ENCODE measurements around the gene AK2.
"Not testable (repeated sequence)": the region's sequence is repeated elsewhere in the genome, so short reads cannot be mapped to it uniquely, and the experiment has no call there.

AK2 gene

DNA sequence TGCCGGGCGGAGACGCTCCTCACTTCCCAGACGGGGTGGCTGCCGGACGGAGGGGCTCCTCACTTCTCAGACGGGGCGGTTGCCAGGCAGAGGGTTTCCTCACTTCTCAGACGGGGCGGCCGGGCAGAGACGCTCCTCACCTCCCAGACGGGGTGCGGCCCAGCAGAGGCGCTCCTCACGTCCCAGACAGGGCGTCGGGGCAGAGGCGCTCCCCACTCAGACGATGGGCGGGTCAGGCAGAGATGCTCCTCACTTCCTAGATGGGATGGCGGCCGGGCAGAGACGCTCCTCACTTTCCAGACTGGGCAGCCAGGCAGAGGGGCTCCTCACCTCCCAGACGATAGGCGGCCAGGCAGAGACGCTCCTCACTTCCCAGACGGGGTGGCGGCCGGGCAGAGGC lies 61.6 kb downstream of the AK2 start:
- Mint-ChIP-seq H3K4me3 (peak overlapping the region in 1 of 2 donors; percentile 41), H3K27me3 (peaks cover 20% of the 10 kb centered on the region in 2 donors), H3K4me1 (peaks cover 16 to 25% of the 10 kb centered on the region in 2 donors)
- H3K27ac Mint-ChIP-seq; H3K9me3 Mint-ChIP-seq; ATAC-seq (replicated peaks); DNase-seq; H3K36me3 Mint-ChIP-seq: not testable (repeated sequence)

DNA sequence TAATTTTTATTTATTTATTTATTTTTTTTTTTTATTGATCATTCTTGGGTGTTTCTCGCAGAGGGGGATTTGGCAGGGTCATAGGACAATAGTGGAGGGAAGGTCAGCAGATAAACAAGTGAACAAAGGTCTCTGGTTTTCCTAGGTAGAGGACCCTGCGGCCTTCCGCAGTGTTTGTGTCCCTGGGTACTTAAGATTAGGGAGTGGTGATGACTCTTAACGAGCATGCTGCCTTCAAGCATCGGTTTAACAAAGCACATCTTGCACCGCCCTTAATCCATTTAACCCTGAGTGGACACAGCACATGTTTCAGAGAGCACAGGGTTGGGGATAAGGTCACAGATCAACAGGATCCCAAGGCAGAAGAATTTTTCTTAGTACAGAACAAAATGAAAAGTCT lies 63.2 kb downstream of the AK2 start:
- not testable (repeated sequence) for ATAC-seq (replicated peaks)
- H3K4me3 Mint-ChIP-seq, result peak overlapping the region in 1 of 2 donors; percentile 82

DNA sequence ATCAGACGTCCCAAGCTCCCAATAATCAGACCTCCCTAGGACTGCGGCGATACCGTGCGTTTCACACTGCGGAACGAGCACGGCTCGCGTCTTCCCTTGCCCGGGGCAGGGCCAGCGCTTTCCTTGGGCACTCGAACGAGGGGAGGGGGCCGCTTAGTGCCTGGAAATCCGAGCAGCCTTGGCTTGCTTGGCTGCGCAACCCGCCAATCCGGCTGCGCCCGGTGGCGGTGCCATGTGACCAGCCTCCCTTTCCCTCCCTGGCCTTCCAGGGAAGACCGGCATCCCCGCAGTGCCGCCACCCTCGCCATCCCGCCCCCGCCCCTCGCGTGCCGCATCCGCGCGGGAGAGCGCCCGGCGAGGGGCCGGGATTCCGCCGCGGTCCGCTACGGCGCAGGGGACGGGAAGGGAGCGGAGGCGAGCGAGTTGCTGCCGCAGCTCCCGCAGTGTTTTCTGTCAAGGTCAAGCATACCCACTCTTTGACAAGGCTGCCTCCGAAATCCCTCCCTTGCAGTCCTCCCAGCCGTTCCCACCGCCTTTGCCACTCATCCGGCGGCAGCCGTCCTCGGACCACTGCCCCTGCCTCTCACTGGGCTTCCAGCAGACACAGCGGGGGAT lies 63.8 kb downstream of the AK2 start:
- DNase-seq (no peak), ATAC-seq (replicated peaks) (peak; percentile 34 to 53)
- Mint-ChIP-seq H3K4me1 (peaks cover 20 to 35% of the 10 kb centered on the region in 2 donors), H3K9me3 (no peaks in the 10 kb centered on the region), H3K36me3 (peaks cover 3% of the 10 kb centered on the region in 2 donors), H3K4me3 (peak overlapping the region; percentile 82 to 86), H3K27ac (peak overlapping the region; percentile 59), H3K27me3 (peaks cover 20 to 25% of the 10 kb centered on the region in 2 donors)

More for the DNA sequence above, 63.2 kb downstream of the AK2 start:
- H3K4me1 Mint-ChIP-seq, result peaks cover 16 to 32% of the 10 kb centered on the region in 2 donors
- H3K27me3 Mint-ChIP-seq, result peaks cover 20 to 25% of the 10 kb centered on the region in 2 donors
- not testable (repeated sequence) for H3K27ac Mint-ChIP-seq, H3K9me3 Mint-ChIP-seq, H3K36me3 Mint-ChIP-seq, DNase-seq

DNA sequence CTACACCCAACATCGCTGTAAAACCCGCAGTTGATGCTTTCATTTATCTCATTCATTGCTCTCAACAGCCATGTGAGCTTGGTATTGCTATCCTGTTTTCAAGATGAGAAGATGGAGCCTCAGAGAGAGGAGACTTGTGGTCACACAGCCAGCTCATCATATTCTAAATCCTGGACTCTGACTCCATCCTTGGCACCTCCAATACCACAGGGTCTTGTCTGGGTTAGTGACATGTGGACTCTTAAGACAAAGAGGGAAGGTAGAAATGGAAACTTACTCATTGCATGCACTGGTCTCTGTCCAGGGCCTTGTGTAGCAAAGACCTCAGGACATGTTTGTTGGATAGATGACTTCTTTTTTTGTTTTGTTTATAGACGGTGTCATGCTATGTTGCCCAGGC lies 65.1 kb downstream of the AK2 start:
- no peak overlapping the region for H3K27ac Mint-ChIP-seq
- ATAC-seq (replicated peaks) (peak in 1 of 2 donors; percentile 12), DNase-seq (no peak)
- H3K36me3 Mint-ChIP-seq, result peaks cover 3% of the 10 kb centered on the region in 2 donors
- H3K27me3 Mint-ChIP-seq, result peaks cover 20 to 25% of the 10 kb centered on the region in 2 donors
- no peaks in the 10 kb centered on the region for H3K9me3 Mint-ChIP-seq
- peaks cover 18 to 24% of the 10 kb centered on the region in 2 donors for H3K4me1 Mint-ChIP-seq
- no peak overlapping the region for H3K4me3 Mint-ChIP-seq

DNA sequence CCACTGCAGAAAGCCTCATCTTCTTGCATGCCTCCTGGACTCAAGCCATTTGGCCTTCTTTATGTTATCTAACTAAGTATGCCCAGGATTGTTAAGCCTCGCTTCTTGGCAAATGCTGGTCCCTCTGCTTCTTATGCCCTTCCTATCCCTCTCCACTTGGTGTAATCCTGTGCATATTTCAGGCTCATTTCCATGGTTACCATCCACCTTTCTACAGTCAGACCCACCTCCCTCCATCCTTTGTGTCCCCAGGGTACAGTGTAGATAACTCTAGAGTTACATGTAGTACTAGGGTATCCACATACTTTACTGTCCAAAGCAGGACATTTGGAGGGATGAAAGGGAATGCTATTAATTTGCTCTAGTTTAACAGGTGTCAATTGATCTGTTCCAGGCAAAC lies 65.5 kb downstream of the AK2 start:
- no peak overlapping the region for H3K4me3 Mint-ChIP-seq
- H3K4me1 Mint-ChIP-seq, result peaks cover 18 to 24% of the 10 kb centered on the region in 2 donors
- H3K36me3 Mint-ChIP-seq, result peaks cover 3% of the 10 kb centered on the region in 2 donors
- H3K9me3 Mint-ChIP-seq, result no peaks in the 10 kb centered on the region
- ATAC-seq (replicated peaks), result no peak
- peaks cover 20 to 25% of the 10 kb centered on the region in 2 donors for H3K27me3 Mint-ChIP-seq
- no peak for DNase-seq
- H3K27ac Mint-ChIP-seq, result no peak overlapping the region

DNA sequence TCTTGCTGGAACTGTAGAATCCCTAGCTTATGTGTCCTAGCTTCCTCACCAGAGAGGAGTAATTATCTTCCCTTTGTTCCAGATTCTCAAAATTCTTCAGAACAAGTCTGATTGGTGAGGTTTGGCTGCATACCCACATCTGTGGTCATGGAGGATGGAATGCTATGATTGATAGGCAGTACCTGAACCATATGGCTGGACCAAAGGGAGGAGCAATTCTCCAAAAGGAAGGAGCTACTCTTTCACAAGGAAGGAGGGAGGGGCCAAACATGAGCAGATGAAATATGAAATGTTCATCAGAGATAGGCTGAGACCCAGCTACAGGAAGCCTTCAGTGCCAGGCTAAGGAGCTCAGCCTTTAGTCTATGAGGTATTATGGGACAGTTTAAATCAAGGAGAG lies 67.1 kb downstream of the AK2 start:
- H3K4me1 Mint-ChIP-seq, result peaks cover 18 to 24% of the 10 kb centered on the region in 2 donors
- no peak for ATAC-seq (replicated peaks)
- no peaks in the 10 kb centered on the region for H3K9me3 Mint-ChIP-seq
- H3K36me3 Mint-ChIP-seq, result no peaks in the 10 kb centered on the region
- no peak for DNase-seq
- H3K27me3 Mint-ChIP-seq, result peaks cover 20 to 25% of the 10 kb centered on the region in 2 donors
- no peak overlapping the region for H3K27ac Mint-ChIP-seq
- H3K4me3 Mint-ChIP-seq, result no peak overlapping the region

DNA sequence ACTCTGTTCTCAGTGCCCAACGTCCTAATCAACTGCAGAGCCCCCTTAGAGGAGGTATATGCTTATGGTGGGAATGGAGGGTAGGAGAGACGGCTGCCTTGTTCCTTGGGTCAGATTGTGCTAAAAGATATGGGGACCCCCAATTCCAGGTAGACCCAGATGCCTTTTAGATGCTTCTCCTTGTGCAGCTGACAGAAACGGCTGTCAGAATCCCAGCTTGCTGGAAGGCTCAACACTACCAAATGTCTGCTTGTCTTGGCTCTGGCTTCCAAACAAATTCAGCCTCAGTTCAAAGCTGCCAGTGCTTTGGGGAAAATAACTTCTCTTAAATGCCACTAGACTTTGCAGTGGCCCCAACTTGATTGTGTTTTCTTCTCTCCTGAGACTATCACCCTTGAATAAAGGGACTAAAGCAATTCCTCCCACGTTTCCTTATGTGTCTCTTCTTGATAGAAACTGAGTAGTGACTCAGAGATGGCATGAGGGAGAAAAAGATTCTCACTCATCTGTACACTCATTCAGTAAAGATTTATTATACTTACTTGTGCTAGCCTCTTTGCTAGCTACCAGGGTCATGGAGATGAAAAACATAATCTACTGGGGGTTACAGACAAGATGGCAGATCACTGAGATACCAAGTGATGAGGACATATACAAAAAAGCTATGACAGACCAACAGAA lies 68.7 kb downstream of the AK2 start:
- Mint-ChIP-seq H3K9me3 (no peaks in the 10 kb centered on the region), H3K4me3 (no peak overlapping the region), H3K4me1 (peaks cover 19 to 33% of the 10 kb centered on the region in 2 donors), H3K36me3 (peaks cover 0 to 2% of the 10 kb centered on the region in 2 donors), H3K27ac (no peak overlapping the region), H3K27me3 (peaks cover 20 to 25% of the 10 kb centered on the region in 2 donors)
- ATAC-seq (replicated peaks) (no peak), DNase-seq (no peak)

DNA sequence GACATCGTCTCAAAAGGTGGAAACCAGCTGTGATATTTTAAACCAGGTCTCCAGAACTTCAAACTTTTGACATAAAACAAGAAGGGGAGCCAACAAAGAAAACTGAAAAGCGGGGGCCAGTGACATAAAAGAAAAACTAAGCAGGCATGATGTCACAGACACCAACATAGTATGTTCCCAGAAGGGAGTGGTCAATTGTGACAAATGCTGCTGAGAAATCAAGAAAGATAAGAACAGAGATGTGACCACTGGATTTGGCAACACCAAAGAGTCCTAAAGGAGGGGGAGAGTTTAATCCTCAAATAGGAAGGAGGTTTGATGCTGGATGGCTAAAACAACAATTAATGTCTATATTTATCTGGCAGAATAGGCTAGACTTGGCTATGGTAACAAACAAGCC lies 69.8 kb downstream of the AK2 start:
- H3K4me3 Mint-ChIP-seq, result no peak overlapping the region

DNA sequence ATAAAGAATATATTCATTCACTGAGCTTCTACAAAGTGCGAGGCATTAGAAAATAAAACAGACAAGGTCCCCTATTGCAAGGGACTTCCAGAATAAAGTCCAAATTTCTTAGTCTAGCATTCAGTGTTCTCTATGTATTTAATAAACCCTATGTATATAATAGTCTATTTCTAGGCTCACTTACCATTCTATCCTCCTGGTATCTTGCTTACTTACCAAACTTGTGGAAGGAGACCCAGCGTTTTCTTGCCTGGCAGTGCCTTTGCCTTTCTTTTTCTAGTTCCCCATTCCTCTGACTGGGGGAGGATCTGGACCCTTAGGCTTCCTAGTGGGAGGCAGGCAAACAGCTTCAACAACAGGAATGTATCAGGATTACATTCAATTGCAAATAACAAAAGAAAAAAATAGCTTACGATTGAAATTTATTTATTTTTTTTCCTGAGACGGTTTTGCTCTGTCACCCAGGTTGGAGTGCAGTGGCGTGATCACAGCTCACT lies 71.4 kb downstream of the AK2 start:
- peaks cover 29 to 48% of the 10 kb centered on the region in 2 donors for H3K4me1 Mint-ChIP-seq
- H3K4me3 Mint-ChIP-seq, result peak overlapping the region; percentile 83
- peak overlapping the region; percentile 93 for H3K27ac Mint-ChIP-seq
- H3K9me3 Mint-ChIP-seq, result no peaks in the 10 kb centered on the region
- DNase-seq, result no peak
- no peak for ATAC-seq (replicated peaks)
- H3K27me3 Mint-ChIP-seq, result peaks cover 0 to 5% of the 10 kb centered on the region in 2 donors
- H3K36me3 Mint-ChIP-seq, result peaks cover 0 to 2% of the 10 kb centered on the region in 2 donors

More for the DNA sequence above, 69.8 kb downstream of the AK2 start:
- H3K27me3 Mint-ChIP-seq, result peaks cover 13 to 18% of the 10 kb centered on the region in 2 donors
- peaks cover 0 to 2% of the 10 kb centered on the region in 2 donors for H3K36me3 Mint-ChIP-seq
- H3K9me3 Mint-ChIP-seq, result no peaks in the 10 kb centered on the region
- ATAC-seq (replicated peaks), result no peak
- no peak overlapping the region for H3K27ac Mint-ChIP-seq
- DNase-seq, result no peak
- H3K4me1 Mint-ChIP-seq, result peaks cover 21 to 34% of the 10 kb centered on the region in 2 donors

DNA sequence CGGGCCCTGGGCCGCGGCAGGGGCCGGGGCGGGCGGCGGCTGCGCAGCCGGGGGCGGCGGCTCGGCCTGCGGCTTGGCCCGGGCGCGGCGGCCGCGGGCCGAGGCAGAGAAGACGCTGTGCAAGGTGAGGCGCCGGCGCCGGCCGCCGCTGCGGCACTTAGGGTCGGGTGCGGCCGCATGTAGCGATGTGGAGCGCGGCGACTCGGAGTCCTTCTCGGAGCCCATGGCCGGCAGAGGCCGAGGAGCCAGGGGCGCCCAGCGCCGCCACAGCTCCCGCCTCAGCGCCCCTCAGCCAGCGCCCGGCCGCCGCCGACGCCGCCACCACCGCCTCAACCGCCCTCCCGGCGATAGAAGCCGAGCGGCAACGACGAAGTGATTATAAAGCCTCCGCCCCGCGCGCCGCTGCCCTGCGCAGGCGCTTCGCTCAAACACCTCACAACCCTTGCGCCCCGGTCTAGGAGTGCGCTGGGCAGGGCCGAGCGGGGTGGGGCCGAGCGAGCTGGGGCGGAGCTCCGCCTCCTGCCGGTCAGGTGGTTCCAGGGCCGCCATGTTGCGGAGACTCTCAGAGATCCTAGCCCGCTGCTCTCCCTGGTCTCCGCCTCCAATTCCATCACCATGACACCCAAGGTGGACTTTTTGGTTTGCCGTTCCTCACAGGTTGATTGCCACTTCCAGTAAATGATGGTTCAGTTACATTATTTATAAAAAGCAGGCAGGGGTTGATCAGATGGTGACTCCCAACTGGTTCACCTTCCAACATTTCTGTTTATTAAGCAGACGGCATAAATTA lies 72.0 kb downstream of the AK2 start, which contains the start of gene RNF19B:
Gene RNF19B, minus strand, starts transcription at position 349 of the 790 bp plus-strand sequence. Its CDS starts 124 bp downstream, at position 225.
- peak; percentile 93 for ATAC-seq (replicated peaks)
- peak within 1 kb of the TSS; percentile 93 for H3K27ac Mint-ChIP-seq
- H3K9me3 Mint-ChIP-seq, result no peaks in the 10 kb centered on the region
- DNase-seq, result peak; percentile 94
- peaks cover 0 to 4% of the 10 kb centered on the region in 2 donors for H3K27me3 Mint-ChIP-seq
- H3K36me3 Mint-ChIP-seq, result peaks cover 0 to 2% of the 10 kb centered on the region in 2 donors
- H3K4me3 Mint-ChIP-seq, result peak within 1 kb of the TSS; percentile 91 to 94
- H3K4me1 Mint-ChIP-seq, result peaks cover 32 to 48% of the 10 kb centered on the region in 2 donors

DNA sequence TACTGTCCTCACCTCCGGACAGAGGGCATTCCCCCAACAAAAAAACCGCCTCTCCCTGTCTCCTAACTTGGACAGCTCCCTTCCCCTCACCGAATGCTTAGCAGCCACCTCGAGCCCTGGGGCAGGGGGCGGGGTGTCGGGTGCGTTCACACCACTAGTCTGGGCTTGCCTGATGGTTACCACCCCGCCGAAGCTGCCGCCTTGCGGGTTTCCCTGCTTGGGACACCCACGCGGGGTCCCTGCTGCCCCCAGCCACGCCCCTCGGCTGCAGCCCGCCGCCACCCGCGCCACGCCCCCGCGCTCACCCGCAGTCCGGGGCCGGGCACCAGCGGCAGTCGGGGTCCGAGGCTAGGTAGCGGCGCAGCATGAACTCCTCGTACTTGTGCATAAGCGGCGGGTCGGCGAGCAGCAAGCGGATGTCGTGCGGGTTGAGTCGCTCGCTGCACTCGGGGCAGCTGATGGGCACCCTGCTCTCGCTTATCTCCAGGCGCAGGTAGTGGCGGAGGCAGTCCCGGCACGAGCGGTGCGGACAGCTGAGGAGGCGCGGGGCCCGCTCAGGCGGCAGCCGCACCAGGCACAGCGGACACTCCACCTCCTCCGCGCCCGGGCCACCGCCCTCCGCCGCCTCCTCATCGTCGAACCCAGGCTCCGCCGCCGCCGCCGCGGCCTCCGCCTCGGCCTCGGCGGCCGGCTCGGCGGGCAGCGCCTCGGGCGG lies 72.8 kb downstream of the AK2 start:
- peak overlapping the region; percentile 87 for H3K27ac Mint-ChIP-seq
- DNase-seq (peak; percentile 49), ATAC-seq (replicated peaks) (peak; percentile 35 to 44)
- no peaks in the 10 kb centered on the region for H3K9me3 Mint-ChIP-seq
- H3K4me1 Mint-ChIP-seq, result peaks cover 31 to 48% of the 10 kb centered on the region in 2 donors
- peaks cover under 1 to 2% of the 10 kb centered on the region in 2 donors for H3K36me3 Mint-ChIP-seq
- H3K27me3 Mint-ChIP-seq, result no peaks in the 10 kb centered on the region
- peak overlapping the region; percentile 91 to 94 for H3K4me3 Mint-ChIP-seq

DNA sequence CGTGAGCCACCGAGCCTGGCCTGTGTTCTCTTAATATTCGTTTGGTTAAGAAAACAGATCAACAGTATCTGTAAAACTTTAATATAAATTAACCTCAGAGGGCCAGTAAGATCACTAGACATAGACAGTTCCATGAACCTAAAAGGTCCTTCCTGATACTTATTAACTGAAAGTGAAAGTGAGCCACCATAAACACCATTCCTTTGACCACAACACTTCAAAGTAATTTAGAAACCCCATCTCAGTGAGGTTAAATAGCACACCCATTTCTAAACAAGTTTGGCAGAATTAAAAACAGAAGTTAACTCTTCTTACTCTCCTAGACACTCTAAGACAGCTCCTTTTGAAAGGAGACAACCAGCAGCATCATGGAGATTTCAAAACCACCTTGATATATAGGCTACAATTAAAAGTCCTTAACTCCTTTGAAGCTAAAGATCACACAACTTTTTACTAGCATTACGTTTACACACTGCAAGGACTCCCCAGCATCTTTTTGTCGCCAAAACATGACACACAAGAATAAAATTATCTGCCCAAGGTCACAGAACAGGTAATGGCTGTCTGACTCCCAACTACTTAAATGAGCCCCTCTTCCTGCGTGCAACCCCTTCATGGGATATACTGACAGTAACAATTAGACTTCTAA lies 74.3 kb downstream of the AK2 start:
- H3K4me3 Mint-ChIP-seq, result peak overlapping the region; percentile 91 to 94
- peaks cover 33 to 56% of the 10 kb centered on the region in 2 donors for H3K4me1 Mint-ChIP-seq
- H3K36me3 Mint-ChIP-seq, result peaks cover 7 to 12% of the 10 kb centered on the region in 2 donors
- no peak for DNase-seq
- ATAC-seq (replicated peaks), result peak; percentile 38 to 42
- H3K9me3 Mint-ChIP-seq, result no peaks in the 10 kb centered on the region
- peak overlapping the region; percentile 65 for H3K27ac Mint-ChIP-seq
- H3K27me3 Mint-ChIP-seq, result no peaks in the 10 kb centered on the region

DNA sequence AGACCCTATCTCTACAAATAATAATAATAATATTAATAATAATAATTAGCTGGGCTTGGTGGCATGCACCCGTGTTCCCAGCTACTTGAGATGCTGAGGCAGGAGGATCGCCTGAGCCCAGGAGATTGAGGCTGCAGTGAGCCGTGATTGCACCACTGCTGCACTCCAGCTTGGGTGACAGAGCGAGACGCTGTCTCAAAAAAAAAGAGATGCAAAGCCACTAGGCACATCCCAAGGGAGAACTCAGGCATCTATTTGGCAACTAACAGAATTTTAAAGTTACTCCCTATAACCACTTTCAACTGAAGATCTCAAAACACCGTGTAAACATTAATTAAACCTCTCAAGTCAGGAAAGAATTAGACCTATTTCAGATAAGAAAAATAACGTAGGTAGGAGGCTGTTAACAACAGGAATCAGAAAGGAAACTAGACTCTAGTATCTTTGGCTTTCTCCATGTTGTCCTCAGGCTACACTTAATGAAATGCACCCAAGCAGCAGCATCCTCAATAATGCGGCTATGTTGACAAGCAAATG lies 75.8 kb downstream of the AK2 start:
- H3K4me1 Mint-ChIP-seq, result peaks cover 42 to 69% of the 10 kb centered on the region in 2 donors
- H3K36me3 Mint-ChIP-seq, result peaks cover 7 to 13% of the 10 kb centered on the region in 2 donors
- peak overlapping the region; percentile 25 for H3K27ac Mint-ChIP-seq
- H3K4me3 Mint-ChIP-seq, result peak overlapping the region; percentile 67 to 79
- H3K9me3 Mint-ChIP-seq, result no peaks in the 10 kb centered on the region
- no peak for DNase-seq
- H3K27me3 Mint-ChIP-seq, result no peaks in the 10 kb centered on the region
- no peak for ATAC-seq (replicated peaks)
